Lower leg skin (tissue), 3 donors: Measurements from ENCODE around the gene ZNF557.
"Not testable (repeated sequence)": the region's sequence is repeated elsewhere in the genome, so short reads cannot be mapped to it uniquely, and the experiment has no call there.

Experiments
- POLR2A ChIP-seq, 2 donors: fragments of 450-650 bp; IDR thresholded peaks; one replicate each; pipeline ENCODE4 v1.6.1; 2016 to 2017; ENCODE audit warnings: antibody characterized with exemption in 2 of 2, mild to moderate bottlenecking in 1 of 2, moderate library complexity in 1 of 2
- TF ChIP-seq, protein P1 (sequence below), 3 donors: fragments of 450-650 bp; IDR thresholded peaks; one replicate each; pipeline ENCODE4 v1.5.1; 2016; ENCODE audit warnings: antibody characterized with exemption in 3 of 3, mild to moderate bottlenecking in 3 of 3, moderate library complexity in 2 of 3

- TF ChIP-seq, protein P1, sequence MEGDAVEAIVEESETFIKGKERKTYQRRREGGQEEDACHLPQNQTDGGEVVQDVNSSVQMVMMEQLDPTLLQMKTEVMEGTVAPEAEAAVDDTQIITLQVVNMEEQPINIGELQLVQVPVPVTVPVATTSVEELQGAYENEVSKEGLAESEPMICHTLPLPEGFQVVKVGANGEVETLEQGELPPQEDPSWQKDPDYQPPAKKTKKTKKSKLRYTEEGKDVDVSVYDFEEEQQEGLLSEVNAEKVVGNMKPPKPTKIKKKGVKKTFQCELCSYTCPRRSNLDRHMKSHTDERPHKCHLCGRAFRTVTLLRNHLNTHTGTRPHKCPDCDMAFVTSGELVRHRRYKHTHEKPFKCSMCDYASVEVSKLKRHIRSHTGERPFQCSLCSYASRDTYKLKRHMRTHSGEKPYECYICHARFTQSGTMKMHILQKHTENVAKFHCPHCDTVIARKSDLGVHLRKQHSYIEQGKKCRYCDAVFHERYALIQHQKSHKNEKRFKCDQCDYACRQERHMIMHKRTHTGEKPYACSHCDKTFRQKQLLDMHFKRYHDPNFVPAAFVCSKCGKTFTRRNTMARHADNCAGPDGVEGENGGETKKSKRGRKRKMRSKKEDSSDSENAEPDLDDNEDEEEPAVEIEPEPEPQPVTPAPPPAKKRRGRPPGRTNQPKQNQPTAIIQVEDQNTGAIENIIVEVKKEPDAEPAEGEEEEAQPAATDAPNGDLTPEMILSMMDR (IDR thresholded peaks at IDR 0.05) = not testable (repeated sequence)
- TF ChIP-seq POLR2A (IDR thresholded peaks at IDR 0.05) = not testable (repeated sequence)
Measured at GRCh38 chr19:7067122-7067521, 2.4 kb upstream of the ZNF557 start.
